Measurements from ENCODE around the gene MRPS27. TPM values are rescaled to one million over a fixed set of nuclear protein-coding genes. Genes with fewer than 3 reads are reported as not detected.

The MRPS27 gene
- total RNA-seq, 4 donors from 2014 or later, result 45.9 to 214 (median 68.6) TPM

GRCh38 chr5:72187388-72188075 is 132.5 kb downstream of the MRPS27 start:
- TF ChIP-seq CTCF (IDR thresholded peaks at IDR 0.05) (no peak), POLR2A (IDR thresholded peaks at IDR 0.05) (no peak)
- intact Hi-C loops (cut with DNase I; ENCODE audit: low total_unique reads), result no loop called here
- Histone ChIP-seq H3K4me3 (no peak overlapping the region), H3K4me1 (no peaks in the 10 kb centered on the region), H3K27ac (no peak overlapping the region), H3K9me3 (no peaks in the 10 kb centered on the region), H3K27me3 (no peaks in the 10 kb centered on the region), H3K36me3 (no peaks in the 10 kb centered on the region)
- DNase-seq, result no peak

- H3K4me1 ChIP-seq, result no peaks in the 10 kb centered on the region
- no peak for TF ChIP-seq CTCF (IDR thresholded peaks at IDR 0.05)
- no peak for TF ChIP-seq POLR2A (IDR thresholded peaks at IDR 0.05)
- intact Hi-C loops (cut with DNase I; ENCODE audit: low total_unique reads), result no loop called here
- no peaks in the 10 kb centered on the region for H3K9me3 ChIP-seq
- no peak overlapping the region for H3K4me3 ChIP-seq
- H3K27me3 ChIP-seq, result no peaks in the 10 kb centered on the region
- no peak overlapping the region for H3K27ac ChIP-seq
- DNase-seq, result no peak
- no peaks in the 10 kb centered on the region for H3K36me3 ChIP-seq
Observed at GRCh38 chr5:72185496-72186329, 134.3 kb downstream of the MRPS27 start.

- no peak for DNase-seq
- Histone ChIP-seq H3K4me3 (no peak overlapping the region), H3K4me1 (no peaks in the 10 kb centered on the region), H3K27ac (no peak overlapping the region), H3K9me3 (no peaks in the 10 kb centered on the region), H3K36me3 (no peaks in the 10 kb centered on the region), H3K27me3 (no peaks in the 10 kb centered on the region)
- intact Hi-C loops (cut with DNase I; ENCODE audit: low total_unique reads), result no loop called here
- TF ChIP-seq CTCF (IDR thresholded peaks at IDR 0.05) (no peak), POLR2A (IDR thresholded peaks at IDR 0.05) (no peak)
Observed at GRCh38 chr5:72184408-72184807, 135.6 kb downstream of the MRPS27 start.

- Histone ChIP-seq H3K27me3 (no peaks in the 10 kb centered on the region), H3K9me3 (no peaks in the 10 kb centered on the region), H3K36me3 (no peaks in the 10 kb centered on the region), H3K27ac (no peak overlapping the region), H3K4me3 (no peak overlapping the region), H3K4me1 (no peaks in the 10 kb centered on the region)
- no peak for TF ChIP-seq POLR2A (IDR thresholded peaks at IDR 0.05)
- TF ChIP-seq CTCF (IDR thresholded peaks at IDR 0.05), result no peak
- no peak for DNase-seq
- intact Hi-C loops (cut with DNase I; ENCODE audit: low total_unique reads), result no loop called here
Observed at GRCh38 chr5:72183101-72183520, 136.9 kb downstream of the MRPS27 start.

- Histone ChIP-seq H3K27ac (no peak overlapping the region), H3K4me3 (no peak overlapping the region), H3K36me3 (no peaks in the 10 kb centered on the region)
Observed at GRCh38 chr5:72182686-72183085, 137.4 kb downstream of the MRPS27 start.

More at GRCh38 chr5:72182686-72183085, 137.4 kb downstream of the MRPS27 start:
- Histone ChIP-seq H3K9me3 (no peaks in the 10 kb centered on the region), H3K27me3 (no peaks in the 10 kb centered on the region), H3K4me1 (no peaks in the 10 kb centered on the region)
- TF ChIP-seq POLR2A (IDR thresholded peaks at IDR 0.05), result no peak
- intact Hi-C loops (cut with DNase I; ENCODE audit: low total_unique reads), result no loop called here
- DNase-seq, result no peak
